ENCODE results near the gene DGLUCY. TPM values are rescaled to one million over a fixed set of nuclear protein-coding genes. Genes with fewer than 3 reads are reported as not detected.

DGLUCY gene
- polyA plus RNA-seq, 3 donors = 54.9 to 88.4 (median 66.0) TPM

DNA sequence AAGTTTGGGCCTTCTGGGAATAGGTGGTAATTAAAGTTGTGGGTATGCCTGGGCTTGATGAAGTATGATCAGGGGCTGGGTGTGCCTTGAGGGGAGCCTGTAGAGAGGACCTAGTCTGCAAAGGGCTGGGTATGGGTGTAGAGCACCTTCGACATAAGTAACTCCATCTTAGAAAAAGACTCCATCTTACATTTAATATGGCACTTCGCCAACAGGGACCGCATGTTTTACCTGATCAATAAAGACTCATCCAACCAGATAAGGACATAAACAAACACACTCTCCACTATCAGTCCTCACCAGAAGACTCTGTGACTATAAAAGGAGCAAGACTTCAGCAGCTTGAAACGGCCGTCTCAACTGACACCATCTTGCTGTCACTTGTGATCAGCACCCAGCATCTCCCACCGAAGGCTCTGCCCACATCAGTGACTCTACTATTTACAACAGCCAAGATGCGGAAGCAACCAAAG lies 154.1 kb downstream of the DGLUCY start:
- TF ChIP-seq, protein P1, sequence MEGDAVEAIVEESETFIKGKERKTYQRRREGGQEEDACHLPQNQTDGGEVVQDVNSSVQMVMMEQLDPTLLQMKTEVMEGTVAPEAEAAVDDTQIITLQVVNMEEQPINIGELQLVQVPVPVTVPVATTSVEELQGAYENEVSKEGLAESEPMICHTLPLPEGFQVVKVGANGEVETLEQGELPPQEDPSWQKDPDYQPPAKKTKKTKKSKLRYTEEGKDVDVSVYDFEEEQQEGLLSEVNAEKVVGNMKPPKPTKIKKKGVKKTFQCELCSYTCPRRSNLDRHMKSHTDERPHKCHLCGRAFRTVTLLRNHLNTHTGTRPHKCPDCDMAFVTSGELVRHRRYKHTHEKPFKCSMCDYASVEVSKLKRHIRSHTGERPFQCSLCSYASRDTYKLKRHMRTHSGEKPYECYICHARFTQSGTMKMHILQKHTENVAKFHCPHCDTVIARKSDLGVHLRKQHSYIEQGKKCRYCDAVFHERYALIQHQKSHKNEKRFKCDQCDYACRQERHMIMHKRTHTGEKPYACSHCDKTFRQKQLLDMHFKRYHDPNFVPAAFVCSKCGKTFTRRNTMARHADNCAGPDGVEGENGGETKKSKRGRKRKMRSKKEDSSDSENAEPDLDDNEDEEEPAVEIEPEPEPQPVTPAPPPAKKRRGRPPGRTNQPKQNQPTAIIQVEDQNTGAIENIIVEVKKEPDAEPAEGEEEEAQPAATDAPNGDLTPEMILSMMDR (IDR thresholded peaks at IDR 0.05) = no peak
- H3K27ac Mint-ChIP-seq = no peak overlapping the region
- WGBS (ENCODE audit: insufficient coverage) = 93% methylated on average over 3 of the region's 7 CpGs

GRCh38 chr14:91269076-91269991 lies 155.5 kb downstream of the DGLUCY start:
- peaks cover 5% of the 10 kb centered on the region for H3K4me1 Mint-ChIP-seq
- Histone ChIP-seq H3K9me3 (replicated peaks in 1 of 2; ENCODE audit: control insufficient read depth in 1 of 2, insufficient read depth in 1 of 2, low read length in 2 of 2) (no peaks in the 10 kb centered on the region), H2AFZ (ENCODE audit: insufficient read depth, low read depth, low read length, poor library complexity, severe bottlenecking) (no peak overlapping the region), H3K79me2 (ENCODE audit: insufficient read depth, low read length) (no peaks in the 10 kb centered on the region), H3K27me3 (ENCODE audit: control insufficient read depth in 2 of 2, insufficient read depth in 2 of 2, low read length in 2 of 2) (peaks cover 13 to 20% of the 10 kb centered on the region in 2 donors), H3K9ac (ENCODE audit: insufficient read depth, low read length, poor library complexity, severe bottlenecking) (no peak overlapping the region), H3K36me3 (replicated peaks in 1 of 2; ENCODE audit: control insufficient read depth in 1 of 2, insufficient read depth in 2 of 2, low read length in 2 of 2) (peaks cover 44 to 52% of the 10 kb centered on the region in 2 donors), H3K4me1 (ENCODE audit: control insufficient read depth in 1 of 2, insufficient read depth in 2 of 2, low read length in 2 of 2) (peaks cover 4 to 7% of the 10 kb centered on the region in 2 donors), H3K27ac (ENCODE audit: low read depth in 1 of 2, low read length in 2 of 2) (no peak overlapping the region), H3K4me2 (replicated peaks; ENCODE audit: extremely low read depth, low read length, poor library complexity, severe bottlenecking) (no peak overlapping the region), H4K20me1 (ENCODE audit: insufficient read depth, low read length) (peaks cover 46% of the 10 kb centered on the region), H3K4me3 (replicated peaks in 1 of 3; ENCODE audit: low read depth in 2 of 3, low read length in 3 of 3) (no peak overlapping the region)
- TF ChIP-seq, protein P1 (IDR thresholded peaks at IDR 0.05) = no peak
- H3K9me3 Mint-ChIP-seq = peaks cover 0 to 4% (median 2%) of the 10 kb centered on the region in 7 donors
- H3K27ac Mint-ChIP-seq = peak overlapping the region in 3 of 7 donors; percentile 43 to 70 (median 70)
- DNase-seq = no peak
- no peak overlapping the region for H3K4me3 Mint-ChIP-seq
- 92% methylated on average over 17 of the region's 24 CpGs for WGBS (ENCODE audit: insufficient coverage)
- peaks cover 53 to 62% of the 10 kb centered on the region in 2 donors for H3K36me3 Mint-ChIP-seq
- peaks cover 16 to 17% (median 16%) of the 10 kb centered on the region in 3 donors for H3K27me3 Mint-ChIP-seq (ENCODE audit: low read depth in 3 of 3)
- intact Hi-C loops (cut with micrococcal nuclease) = no loop called here

More for the DNA sequence above, 154.1 kb downstream of the DGLUCY start:
- Histone ChIP-seq H3K4me1 (ENCODE audit: control insufficient read depth in 1 of 2, insufficient read depth in 2 of 2, low read length in 2 of 2) (peaks cover 8 to 12% of the 10 kb centered on the region in 2 donors), H4K20me1 (ENCODE audit: insufficient read depth, low read length) (peaks cover 33% of the 10 kb centered on the region), H3K36me3 (replicated peaks in 1 of 2; ENCODE audit: control insufficient read depth in 1 of 2, insufficient read depth in 2 of 2, low read length in 2 of 2) (peaks cover 30 to 38% of the 10 kb centered on the region in 2 donors), H3K9ac (ENCODE audit: insufficient read depth, low read length, poor library complexity, severe bottlenecking) (no peak overlapping the region), H3K4me3 (replicated peaks in 1 of 3; ENCODE audit: low read depth in 2 of 3, low read length in 3 of 3) (no peak overlapping the region), H3K4me2 (replicated peaks; ENCODE audit: extremely low read depth, low read length, poor library complexity, severe bottlenecking) (no peak overlapping the region), H3K27me3 (ENCODE audit: control insufficient read depth in 2 of 2, insufficient read depth in 2 of 2, low read length in 2 of 2) (peaks cover 25 to 33% of the 10 kb centered on the region in 2 donors), H3K27ac (ENCODE audit: low read depth in 1 of 2, low read length in 2 of 2) (no peak overlapping the region), H2AFZ (ENCODE audit: insufficient read depth, low read depth, low read length, poor library complexity, severe bottlenecking) (no peak overlapping the region), H3K79me2 (ENCODE audit: insufficient read depth, low read length) (no peaks in the 10 kb centered on the region), H3K9me3 (replicated peaks in 1 of 2; ENCODE audit: control insufficient read depth in 1 of 2, insufficient read depth in 1 of 2, low read length in 2 of 2) (peaks cover 0 to 3% of the 10 kb centered on the region in 2 donors)
- peaks cover 0 to 6% (median 3%) of the 10 kb centered on the region in 7 donors for H3K9me3 Mint-ChIP-seq
- no peak overlapping the region for H3K4me3 Mint-ChIP-seq
- intact Hi-C loops (cut with micrococcal nuclease) = no loop called here
- peaks cover 9% of the 10 kb centered on the region for H3K4me1 Mint-ChIP-seq
- peaks cover 48 to 50% of the 10 kb centered on the region in 2 donors for H3K36me3 Mint-ChIP-seq
- peaks cover 27 to 30% (median 30%) of the 10 kb centered on the region in 3 donors for H3K27me3 Mint-ChIP-seq (ENCODE audit: low read depth in 3 of 3)
- no peak for DNase-seq
